Thyroid gland (tissue), 4 donors: ENCODE data around the gene MDM2. TPM values are rescaled to one million over a fixed set of nuclear protein-coding genes. Genes with fewer than 3 reads are reported as not detected.
"Not testable (repeated sequence)": the region's sequence is repeated elsewhere in the genome, so short reads cannot be mapped to it uniquely, and the experiment has no call there.

Experiments
- DNase-seq, 2 donors: peaks; one replicate each; pipeline ENCODE4 v3.0.0-alpha.2; 2019
- H3K27ac ChIP-seq, 3 donors: fragments of 200-600 bp; sonication (generic); 1 replicate in 2 of 3; 2 replicates in 1 of 3; pipeline ENCODE4 v1.5.1; 2016 to 2019; ENCODE audit warnings: mild to moderate bottlenecking in 1 of 3, moderate library complexity in 1 of 3
- H3K27me3 ChIP-seq: fragments of 200-600 bp; sonication (generic); one replicate; pipeline ENCODE4 v1.5.1; 2019
- H3K36me3 ChIP-seq, 2 donors: fragments of 200-600 bp; sonication (generic); one replicate each; pipeline ENCODE4 v1.5.1; 2016 to 2019
- H3K4me1 ChIP-seq, 2 donors: fragments of 200-600 bp; sonication (generic); one replicate each; pipeline ENCODE4 v1.5.1; 2017 to 2019
- H3K4me3 ChIP-seq, 3 donors: fragments of 200-600 bp; sonication (generic); replicated peaks in 1 of 3; 1 replicate in 2 of 3; 2 replicates in 1 of 3; pipeline ENCODE4 v1.5.1; 2016; ENCODE audit warnings: mild to moderate bottlenecking in 1 of 3
- H3K9me3 ChIP-seq: fragments of 200-600 bp; sonication (generic); one replicate; pipeline ENCODE4 v1.5.1; 2017
- POLR2A ChIP-seq, 2 donors: fragments of 450-650 bp; IDR thresholded peaks; one replicate each; pipeline ENCODE4 v1.6.1; 2017; ENCODE audit warnings: antibody characterized with exemption in 2 of 2, mild to moderate bottlenecking in 2 of 2, moderate library complexity in 1 of 2
- WGBS, 2 donors: methylation state at CpG; one replicate each; pipeline ENCODE4 v1.1.5; 2017; 5-methylcytosine and 5-hydroxymethylcytosine counted together
- intact Hi-C: fragments of 100-400 bp; cut with DNase I; formaldehyde crosslinking; loops from one replicate; pipeline ENCODE4 v1.15.1; 2023
- total RNA-seq, 4 donors: library from RNA; depleted of rRNA; stranded (reverse); fragments of >200 nt; gene quantifications; one replicate each; pipeline ENCODE4 v1.2.3, GENCODE V29; 2016
- TF ChIP-seq, protein P1 (sequence below), 6 experiments: fragments of 200-600 bp in 3 of 6; fragments of 450-650 bp in 3 of 6; sonication (generic) in 3 of 6; IDR thresholded peaks; one replicate each; pipeline ENCODE4 v1.5.1; 2016 to 2019; ENCODE audit warnings: antibody characterized with exemption in 6 of 6, mild to moderate bottlenecking in 2 of 6, inconsistent platforms in 1 of 6, moderate library complexity in 1 of 6

The MDM2 gene
- total RNA-seq, 4 donors from 2014 or later, result 56.7 to 124 (median 91.6) TPM

DNA sequence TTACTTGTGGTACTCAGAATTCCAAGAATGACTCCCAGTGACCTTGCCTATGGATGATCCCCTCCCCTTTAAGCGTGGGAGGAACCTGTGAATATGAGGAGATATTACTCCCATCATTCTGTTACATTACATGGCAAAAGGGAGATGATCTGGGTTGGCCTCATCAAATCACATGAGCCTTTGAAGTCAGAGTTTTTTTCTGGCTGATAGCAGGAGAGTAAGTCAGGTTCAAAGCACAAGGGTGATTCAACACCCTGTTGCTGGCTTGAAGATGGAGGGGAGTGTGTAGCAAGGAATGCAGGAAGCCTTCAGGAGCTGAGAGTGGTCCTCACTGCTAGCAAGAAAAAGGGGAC is 9.1 kb upstream of the MDM2 start:
- no peak overlapping the region for H3K4me3 ChIP-seq
- no peaks in the 10 kb centered on the region for H3K4me1 ChIP-seq
- H3K36me3 ChIP-seq, result no peaks in the 10 kb centered on the region
- no peaks in the 10 kb centered on the region for H3K9me3 ChIP-seq
- TF ChIP-seq, protein P1, sequence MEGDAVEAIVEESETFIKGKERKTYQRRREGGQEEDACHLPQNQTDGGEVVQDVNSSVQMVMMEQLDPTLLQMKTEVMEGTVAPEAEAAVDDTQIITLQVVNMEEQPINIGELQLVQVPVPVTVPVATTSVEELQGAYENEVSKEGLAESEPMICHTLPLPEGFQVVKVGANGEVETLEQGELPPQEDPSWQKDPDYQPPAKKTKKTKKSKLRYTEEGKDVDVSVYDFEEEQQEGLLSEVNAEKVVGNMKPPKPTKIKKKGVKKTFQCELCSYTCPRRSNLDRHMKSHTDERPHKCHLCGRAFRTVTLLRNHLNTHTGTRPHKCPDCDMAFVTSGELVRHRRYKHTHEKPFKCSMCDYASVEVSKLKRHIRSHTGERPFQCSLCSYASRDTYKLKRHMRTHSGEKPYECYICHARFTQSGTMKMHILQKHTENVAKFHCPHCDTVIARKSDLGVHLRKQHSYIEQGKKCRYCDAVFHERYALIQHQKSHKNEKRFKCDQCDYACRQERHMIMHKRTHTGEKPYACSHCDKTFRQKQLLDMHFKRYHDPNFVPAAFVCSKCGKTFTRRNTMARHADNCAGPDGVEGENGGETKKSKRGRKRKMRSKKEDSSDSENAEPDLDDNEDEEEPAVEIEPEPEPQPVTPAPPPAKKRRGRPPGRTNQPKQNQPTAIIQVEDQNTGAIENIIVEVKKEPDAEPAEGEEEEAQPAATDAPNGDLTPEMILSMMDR (IDR thresholded peaks at IDR 0.05), result no peak
- TF ChIP-seq POLR2A (IDR thresholded peaks at IDR 0.05), result no peak
- 86 to 95% methylated on average over 1 of the region's 1 CpG for WGBS, 2 donors
- no peaks in the 10 kb centered on the region for H3K27me3 ChIP-seq
- intact Hi-C loops, result no loop called here
- no peak for DNase-seq
- no peak overlapping the region for H3K27ac ChIP-seq

DNA sequence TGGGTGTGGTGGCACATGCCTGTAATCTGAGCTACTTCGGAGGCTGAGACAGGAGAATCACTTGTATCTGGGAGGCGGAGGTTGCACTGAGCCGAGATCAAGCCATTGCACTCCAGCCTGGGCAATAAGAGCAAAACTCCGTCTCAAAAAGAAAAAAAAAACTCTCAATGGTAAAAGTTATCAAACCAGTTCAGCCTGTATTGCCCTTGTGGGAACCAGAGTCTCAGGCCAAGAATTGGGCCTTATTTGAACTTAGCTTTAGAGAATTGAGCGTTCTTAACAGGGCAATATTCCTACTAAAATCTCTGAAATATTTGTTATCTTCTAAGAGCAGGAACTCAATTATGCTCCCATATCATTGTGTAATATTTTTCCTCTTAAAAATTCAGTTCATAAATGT is 7.7 kb upstream of the MDM2 start:
- no peak overlapping the region for H3K27ac ChIP-seq

DNA sequence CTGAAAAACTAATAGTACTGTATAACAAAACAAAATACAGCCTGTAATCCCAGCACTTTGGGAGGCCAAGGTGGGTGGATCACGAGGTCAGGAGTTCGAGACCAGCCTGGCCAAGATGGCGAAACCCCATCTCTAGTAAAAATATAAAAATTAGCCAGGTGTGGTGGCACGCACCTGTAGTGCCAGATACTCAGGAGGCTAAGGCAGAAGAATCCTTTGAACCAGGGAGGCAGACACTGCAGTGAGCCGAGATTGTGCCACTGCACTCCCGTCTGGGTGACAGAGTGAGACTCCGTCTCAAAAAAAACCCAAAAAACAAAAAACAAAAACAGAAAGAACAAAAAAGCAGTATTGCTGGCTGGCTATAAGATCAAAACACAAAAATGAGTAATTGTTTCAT is 6.9 kb upstream of the MDM2 start:
- intact Hi-C loops, H3K27ac ChIP-seq, H3K4me3 ChIP-seq, H3K9me3 ChIP-seq, DNase-seq, H3K4me1 ChIP-seq, H3K27me3 ChIP-seq, H3K36me3 ChIP-seq: not testable (repeated sequence)
- 93 to 96% methylated on average over 7 of the region's 7 CpGs for WGBS, 2 donors

More for the DNA sequence above, 7.7 kb upstream of the MDM2 start:
- TF ChIP-seq POLR2A (IDR thresholded peaks at IDR 0.05), result no peak
- TF ChIP-seq, protein P1 (IDR thresholded peaks at IDR 0.05), result no peak
- peak; percentile 10 to 12 for DNase-seq
- H3K4me3 ChIP-seq, result no peak overlapping the region
- H3K27me3 ChIP-seq, result no peaks in the 10 kb centered on the region
- no peaks in the 10 kb centered on the region for H3K4me1 ChIP-seq
- H3K9me3 ChIP-seq, result no peaks in the 10 kb centered on the region
- H3K36me3 ChIP-seq, result no peaks in the 10 kb centered on the region
- intact Hi-C loops, result no loop called here
- 63 to 70% methylated on average over 5 of the region's 5 CpGs for WGBS, 2 donors

DNA sequence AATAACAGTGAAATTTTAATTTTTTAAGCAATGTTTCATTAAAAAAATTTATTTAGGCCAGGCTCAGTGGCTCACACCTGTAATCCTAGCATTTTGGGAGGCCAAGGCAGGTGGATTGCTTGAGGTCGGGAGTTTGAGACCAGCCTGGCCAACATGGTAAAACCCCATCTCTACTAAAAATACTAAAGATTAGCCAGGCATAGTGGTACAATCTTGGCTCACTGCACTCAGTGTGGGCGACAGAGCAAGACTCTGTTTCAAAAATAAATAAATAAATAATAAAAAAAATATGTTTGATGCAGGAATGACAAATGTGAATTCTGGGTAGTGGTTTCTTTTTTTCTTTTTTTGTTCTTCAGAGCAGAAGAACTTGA is 5.6 kb upstream of the MDM2 start:
- H3K27me3 ChIP-seq, H3K27ac ChIP-seq, H3K36me3 ChIP-seq, H3K4me3 ChIP-seq, DNase-seq, H3K4me1 ChIP-seq, intact Hi-C loops, H3K9me3 ChIP-seq: not testable (repeated sequence)
- 89 to 94% methylated on average over 2 of the region's 2 CpGs for WGBS, 2 donors

DNA sequence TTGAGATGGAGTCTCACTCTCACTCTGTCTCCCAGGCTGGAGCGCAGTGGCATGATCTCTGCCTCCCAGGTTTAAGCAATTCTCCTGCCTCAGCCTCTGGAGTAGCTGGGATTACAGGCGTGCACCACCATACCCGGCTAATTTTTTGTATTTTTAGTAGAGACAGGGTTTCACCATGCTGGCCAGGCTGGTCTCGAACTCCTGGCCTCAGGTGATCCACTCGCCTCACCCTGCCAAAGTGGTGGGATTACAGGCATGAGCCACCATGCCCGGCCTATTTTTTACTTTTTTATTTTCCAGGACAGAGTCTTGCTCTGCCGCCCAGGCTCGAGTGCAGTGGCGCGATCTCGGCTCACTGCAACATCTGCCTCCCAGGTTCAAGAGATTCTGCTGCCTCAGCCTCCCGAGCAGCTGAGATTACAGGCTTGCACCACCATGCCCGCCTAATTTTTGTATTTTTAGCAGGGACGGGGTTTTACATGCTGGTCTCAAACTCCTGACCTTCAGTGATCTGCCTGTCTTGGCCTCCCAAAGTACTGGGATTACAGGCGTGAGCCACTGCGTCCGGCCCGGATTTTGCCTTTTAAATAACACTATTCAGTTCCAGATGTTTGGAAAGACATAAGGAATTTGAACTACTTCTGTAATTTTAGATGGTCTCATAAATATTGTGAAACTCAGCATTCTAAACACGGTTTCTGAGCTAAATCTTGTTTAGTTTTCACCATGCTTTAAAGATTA is 4.9 kb upstream of the MDM2 start:
- H3K4me1 ChIP-seq, H3K9me3 ChIP-seq, H3K36me3 ChIP-seq, intact Hi-C loops, H3K4me3 ChIP-seq, DNase-seq, H3K27ac ChIP-seq, H3K27me3 ChIP-seq: not testable (repeated sequence)
- 93% methylated on average over 19 of the region's 19 CpGs for WGBS, 2 donors

DNA sequence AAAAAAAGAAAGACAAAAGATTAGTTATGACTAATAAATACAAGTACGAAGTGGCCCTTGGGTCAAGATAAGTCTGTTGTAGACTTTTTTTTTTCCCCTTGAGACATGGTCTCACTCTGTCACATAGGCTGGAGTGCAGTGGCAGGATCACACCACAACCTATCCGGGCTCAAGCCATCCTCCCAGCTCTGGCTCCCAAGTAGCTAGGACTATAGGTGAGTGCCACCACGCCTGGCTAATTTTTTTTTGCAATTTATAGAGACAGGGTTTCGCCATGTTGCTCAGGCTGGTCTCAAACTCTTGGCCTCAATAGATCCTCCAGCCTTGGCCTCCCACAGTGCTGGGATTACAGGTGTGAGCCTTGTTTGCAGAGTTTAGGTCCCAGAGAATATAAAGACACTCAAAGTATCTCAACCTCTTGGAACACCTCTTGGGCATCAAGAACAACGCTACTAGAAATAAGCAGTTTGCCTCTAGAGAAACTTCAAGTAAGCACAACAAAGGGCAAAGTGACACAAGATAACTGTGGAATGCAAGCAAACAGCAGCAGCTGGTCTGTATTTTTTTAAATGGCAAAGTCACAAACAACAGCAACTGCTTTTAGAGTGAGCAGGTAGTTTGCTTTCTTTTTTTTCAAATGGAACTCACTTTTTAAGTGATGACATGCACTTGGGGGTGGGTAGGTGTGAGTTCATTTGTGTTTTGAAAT is 3.9 kb upstream of the MDM2 start:
- H3K9me3 ChIP-seq, result no peaks in the 10 kb centered on the region
- no peaks in the 10 kb centered on the region for H3K27me3 ChIP-seq
- peaks cover 0 to 2% of the 10 kb centered on the region in 2 donors for H3K4me1 ChIP-seq
- TF ChIP-seq POLR2A (IDR thresholded peaks at IDR 0.05), result no peak
- TF ChIP-seq, protein P1 (IDR thresholded peaks at IDR 0.05), result no peak
- no peak overlapping the region for H3K4me3 ChIP-seq
- H3K27ac ChIP-seq, result no peak overlapping the region
- intact Hi-C loops, result no loop called here
- WGBS, 2 donors, result 89 to 91% methylated on average over 5 of the region's 5 CpGs
- no peak for DNase-seq
- H3K36me3 ChIP-seq, result no peaks in the 10 kb centered on the region
